SH-SY5Y (cell line): ENCODE measurements around the gene GJC1.

Experiments
- GATA2 ChIP-seq: IDR thresholded peaks from 2 replicates; pipeline ENCODE4 v1.6.1; 2011; ENCODE audit warnings: mild to moderate bottlenecking, low read depth, low read length
- GATA3 ChIP-seq: IDR thresholded peaks from 2 replicates; pipeline ENCODE4 v1.6.1; 2011; ENCODE audit warnings: low read depth, mild to moderate bottlenecking, low read length, moderate library complexity

GRCh38 chr17:44796731-44797130 lies 33.4 kb downstream of the GJC1 start:
- no peak for TF ChIP-seq GATA3
- no peak for TF ChIP-seq GATA2
